Calu3 (cell line): ENCODE results near the gene PITPNM1. TPM values are rescaled to one million over a fixed set of nuclear protein-coding genes. Genes with fewer than 3 reads are reported as not detected.
"Not testable (repeated sequence)": the region's sequence is repeated elsewhere in the genome, so short reads cannot be mapped to it uniquely, and the experiment has no call there.

Source experiments
- BruUV-seq: library from RNA; stranded (reverse); fragments of 400-500 nt; replicated peaks from 2 replicates; lab custom pipeline; 2021; lab: Mats Ljungman, UMichigan
- CTCF ChIA-PET: fragments of 300-600 bp; sonication (Branson Sonifier 250); formaldehyde crosslinking; loops from one replicate; lab custom pipeline; 2022; ENCODE audit warnings: antibody characterized with exemption; lab: Charles Lee
- DNase-seq: peaks from one replicate; pipeline ENCODE4 v3.0.0; 2022
- H3K27ac Mint-ChIP-seq: one replicate; pipeline ENCODE4 v1.8.0; 2022; ENCODE audit warnings: mixed read lengths; ENCODE audit not compliant: unreplicated experiment
- H3K27me3 Mint-ChIP-seq: one replicate; pipeline ENCODE4 v1.8.0; 2022; ENCODE audit warnings: mixed read lengths; ENCODE audit not compliant: unreplicated experiment
- H3K36me3 Mint-ChIP-seq: one replicate; pipeline ENCODE4 v1.8.0; 2022; ENCODE audit warnings: mild to moderate bottlenecking, moderate library complexity, mixed read lengths; ENCODE audit not compliant: insufficient read depth, unreplicated experiment
- H3K4me1 Mint-ChIP-seq: one replicate; pipeline ENCODE4 v1.8.0; 2022; ENCODE audit warnings: mild to moderate bottlenecking, low read depth, mixed read lengths; ENCODE audit not compliant: unreplicated experiment
- H3K4me3 Mint-ChIP-seq: one replicate; pipeline ENCODE4 v1.8.0; 2022; ENCODE audit warnings: mild to moderate bottlenecking, low read depth, moderate library complexity, mixed read lengths; ENCODE audit not compliant: unreplicated experiment
- H3K9me3 Mint-ChIP-seq: one replicate; pipeline ENCODE4 v1.8.0; 2022; ENCODE audit warnings: low read depth, mixed read lengths; ENCODE audit not compliant: unreplicated experiment
- intact Hi-C: fragments of 100-400 bp; cut with micrococcal nuclease; formaldehyde crosslinking; loops from one replicate; pipeline ENCODE4 v1.10.0; 2022; ENCODE audit not compliant: unreplicated experiment
- total RNA-seq: library from RNA; stranded (reverse); gene quantifications from 2 replicates; pipeline ENCODE4 v1.2.3, GENCODE V29; 2022
- TF ChIP-seq, protein P1 (sequence below): fragments of 200-600 bp; IDR thresholded peaks from one replicate; pipeline ENCODE4 v1.8.0; 2022; ENCODE audit warnings: antibody characterized with exemption; ENCODE audit not compliant: unreplicated experiment

Gene PITPNM1
- total RNA-seq, 1 experiment from 2014 or later = 70.5 TPM

DNA sequence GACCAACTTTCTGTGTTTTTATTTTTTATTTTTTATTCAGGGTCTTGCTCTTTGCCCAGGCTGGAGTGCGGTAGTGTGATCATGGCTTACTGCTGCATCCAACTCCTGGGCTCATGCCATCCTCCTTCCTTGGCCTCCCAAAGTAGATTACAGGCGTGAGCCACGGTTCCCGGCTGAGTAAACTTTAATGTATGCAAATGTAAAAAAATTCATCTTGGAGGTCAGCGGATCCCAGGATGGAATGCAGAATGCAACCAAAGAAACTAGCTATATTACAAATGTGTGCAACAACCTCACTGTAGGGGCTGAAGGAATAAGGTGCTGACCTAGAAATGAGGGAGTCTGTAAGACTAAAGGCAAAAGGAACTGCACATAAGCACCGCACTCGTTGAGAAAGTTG, 9.0 kb upstream of the PITPNM1 start:
- H3K4me3 Mint-ChIP-seq = no peak overlapping the region
- TF ChIP-seq, protein P1, sequence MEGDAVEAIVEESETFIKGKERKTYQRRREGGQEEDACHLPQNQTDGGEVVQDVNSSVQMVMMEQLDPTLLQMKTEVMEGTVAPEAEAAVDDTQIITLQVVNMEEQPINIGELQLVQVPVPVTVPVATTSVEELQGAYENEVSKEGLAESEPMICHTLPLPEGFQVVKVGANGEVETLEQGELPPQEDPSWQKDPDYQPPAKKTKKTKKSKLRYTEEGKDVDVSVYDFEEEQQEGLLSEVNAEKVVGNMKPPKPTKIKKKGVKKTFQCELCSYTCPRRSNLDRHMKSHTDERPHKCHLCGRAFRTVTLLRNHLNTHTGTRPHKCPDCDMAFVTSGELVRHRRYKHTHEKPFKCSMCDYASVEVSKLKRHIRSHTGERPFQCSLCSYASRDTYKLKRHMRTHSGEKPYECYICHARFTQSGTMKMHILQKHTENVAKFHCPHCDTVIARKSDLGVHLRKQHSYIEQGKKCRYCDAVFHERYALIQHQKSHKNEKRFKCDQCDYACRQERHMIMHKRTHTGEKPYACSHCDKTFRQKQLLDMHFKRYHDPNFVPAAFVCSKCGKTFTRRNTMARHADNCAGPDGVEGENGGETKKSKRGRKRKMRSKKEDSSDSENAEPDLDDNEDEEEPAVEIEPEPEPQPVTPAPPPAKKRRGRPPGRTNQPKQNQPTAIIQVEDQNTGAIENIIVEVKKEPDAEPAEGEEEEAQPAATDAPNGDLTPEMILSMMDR = no peak
- peaks cover 9% of the 10 kb centered on the region for H3K36me3 Mint-ChIP-seq
- BruUV-seq = no TSS peak
- H3K27me3 Mint-ChIP-seq = peaks cover 42% of the 10 kb centered on the region
- no peak for DNase-seq
- intact Hi-C loops = no loop called here
- H3K9me3 Mint-ChIP-seq = no peaks in the 10 kb centered on the region
- H3K4me1 Mint-ChIP-seq = peaks cover 7% of the 10 kb centered on the region
- no peak overlapping the region for H3K27ac Mint-ChIP-seq
- CTCF ChIA-PET = no interaction called here

DNA sequence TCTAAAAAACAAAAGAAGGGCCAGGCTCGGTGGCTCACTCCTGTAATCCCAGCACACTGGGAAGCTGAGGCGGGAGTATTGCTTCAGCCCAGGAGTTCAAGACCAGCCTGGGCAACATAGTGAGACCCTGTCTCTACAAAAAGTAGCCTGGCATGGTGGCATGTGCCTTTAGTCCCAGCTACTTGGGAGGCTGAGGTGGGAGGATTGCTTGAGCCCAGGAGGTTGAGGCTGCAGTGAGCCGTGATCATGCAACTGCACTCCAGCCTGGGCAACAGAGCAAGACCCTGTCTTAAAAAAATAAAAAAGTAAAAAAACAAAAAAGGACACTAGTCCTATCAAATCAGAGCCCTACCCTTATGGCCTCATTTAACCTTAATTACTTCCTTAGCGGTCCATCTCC, 6.4 kb upstream of the PITPNM1 start:
- H3K9me3 Mint-ChIP-seq, H3K27ac Mint-ChIP-seq, DNase-seq, BruUV-seq, H3K4me3 Mint-ChIP-seq, intact Hi-C loops: not testable (repeated sequence)
- peaks cover 42% of the 10 kb centered on the region for H3K27me3 Mint-ChIP-seq
- peaks cover 35% of the 10 kb centered on the region for H3K36me3 Mint-ChIP-seq
- CTCF ChIA-PET = interaction anchor here (1.1 kb wide), 1 partner anchor 165 kb away, joined by 4 read pairs; no protein-coding TSS in a partner anchor
- peaks cover 16% of the 10 kb centered on the region for H3K4me1 Mint-ChIP-seq

GRCh38 chr11:67510023-67510345, 4.8 kb upstream of the PITPNM1 start:
- DNase-seq = no peak
- CTCF ChIA-PET = no interaction called here
- intact Hi-C loops = no loop called here
- Mint-ChIP-seq H3K4me3 (peak overlapping the region; percentile 91), H3K27ac (peak overlapping the region; percentile 99), H3K4me1 (peaks cover 31% of the 10 kb centered on the region), H3K9me3 (no peaks in the 10 kb centered on the region), H3K36me3 (peaks cover 51% of the 10 kb centered on the region), H3K27me3 (peaks cover 29% of the 10 kb centered on the region)
- TF ChIP-seq, protein P1 = no peak
- BruUV-seq = no TSS peak

GRCh38 chr11:67508486-67509121, 3.4 kb upstream of the PITPNM1 start:
- no TSS peak for BruUV-seq
- Mint-ChIP-seq H3K36me3 (peaks cover 63% of the 10 kb centered on the region), H3K27me3 (peaks cover 16% of the 10 kb centered on the region), H3K27ac (peak overlapping the region; percentile 99), H3K4me1 (peaks cover 31% of the 10 kb centered on the region), H3K9me3 (no peaks in the 10 kb centered on the region), H3K4me3 (peak overlapping the region; percentile 91)
- TF ChIP-seq, protein P1 = no peak
- intact Hi-C loops = loop anchor here (10.0 kb wide), 2 partner anchors 84 to 154 kb away; partner anchors contain the start of genes POLD4 and RPS6KB2
- DNase-seq = peak; percentile 99
- CTCF ChIA-PET = no interaction called here
